Superior temporal gyrus (tissue), 1 donor: ENCODE results near the gene PRR27.

Experiments used
- DNase-seq: peaks from one replicate; pipeline ENCODE4 v3.0.0-alpha.2; 2016; ENCODE audit errors: extremely low spot score

Gene PRR27

DNA sequence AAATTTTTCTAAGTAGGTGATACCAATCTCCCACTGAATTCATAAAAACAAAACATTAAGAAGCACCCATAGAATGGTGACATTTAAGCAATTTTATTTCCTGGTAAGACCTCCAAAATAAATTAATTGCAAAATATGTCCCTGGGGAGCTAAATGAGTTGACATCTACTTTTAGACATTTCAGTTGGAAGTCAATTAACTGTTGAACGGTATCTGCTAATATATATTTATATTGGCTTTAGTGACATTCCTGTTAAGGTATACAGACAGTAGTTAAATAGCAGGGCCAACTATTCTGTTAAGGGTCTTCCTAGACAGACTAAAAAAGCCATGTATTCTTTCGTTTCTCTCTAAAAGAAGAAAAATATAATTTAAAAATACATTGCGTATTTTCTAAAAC, at the start of gene PRR27:
Gene PRR27 (plus strand): TSS at position 301 of the 400 bp plus-strand sequence. CDS start 139 bp downstream, outside the sequence.
- DNase-seq, result no peak

DNA sequence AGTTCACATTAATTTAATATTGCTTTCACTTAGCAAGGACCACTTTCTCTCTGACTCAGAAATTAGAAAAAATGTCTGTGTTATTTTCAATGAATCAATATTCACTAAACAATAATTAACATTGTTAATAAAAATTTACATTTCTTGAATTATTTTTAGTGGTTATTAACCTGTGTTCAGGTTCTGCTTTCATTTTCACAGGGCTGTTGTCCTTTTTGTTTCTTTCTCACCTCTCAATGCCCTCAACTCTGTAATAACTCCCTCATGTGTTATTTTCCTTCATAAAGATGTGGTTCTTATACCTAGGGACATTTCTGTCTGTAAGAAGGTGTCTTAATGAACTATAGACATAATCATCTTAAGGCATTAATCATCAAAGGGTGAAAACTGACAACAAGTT, 43.1 kb upstream of the PRR27 start:
- DNase-seq, result no peak

DNA sequence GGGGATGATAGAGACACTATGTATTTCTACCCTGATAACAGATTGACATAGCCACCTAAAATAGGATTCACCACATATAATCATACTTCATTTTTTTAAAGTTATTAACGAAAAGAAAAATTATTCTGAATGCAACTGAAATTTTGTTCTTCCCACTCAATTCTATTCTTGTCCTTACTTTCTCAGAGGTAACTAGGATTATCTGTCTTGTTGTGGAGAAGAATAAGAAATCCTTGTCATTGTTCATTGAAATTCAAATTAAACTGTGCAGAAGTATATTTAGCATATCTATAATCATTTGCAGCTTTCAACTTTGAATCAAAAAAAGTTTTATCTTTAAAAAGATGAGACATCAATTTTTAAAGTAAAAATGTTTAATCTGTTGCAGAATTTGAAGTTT, 40.4 kb upstream of the PRR27 start:
- no peak for DNase-seq

DNA sequence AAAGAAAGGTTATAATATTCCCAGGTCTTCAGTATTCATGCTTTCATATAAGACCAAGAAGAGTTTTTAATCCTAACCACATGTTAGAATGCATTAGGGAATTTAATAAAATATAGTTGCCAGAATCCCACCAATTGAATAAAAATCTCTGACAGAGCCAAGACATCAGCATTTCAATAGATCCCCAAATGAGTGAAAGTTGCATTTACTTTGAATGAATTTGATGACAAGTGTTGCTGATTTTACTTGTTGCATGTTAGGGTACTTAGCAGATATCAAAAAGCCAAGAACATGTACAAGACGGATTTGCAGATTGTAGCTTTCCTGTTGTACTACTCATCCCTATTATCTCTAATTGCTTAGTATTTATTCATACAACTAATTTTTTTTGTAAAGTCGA, 39.9 kb upstream of the PRR27 start:
- DNase-seq, result no peak

DNA sequence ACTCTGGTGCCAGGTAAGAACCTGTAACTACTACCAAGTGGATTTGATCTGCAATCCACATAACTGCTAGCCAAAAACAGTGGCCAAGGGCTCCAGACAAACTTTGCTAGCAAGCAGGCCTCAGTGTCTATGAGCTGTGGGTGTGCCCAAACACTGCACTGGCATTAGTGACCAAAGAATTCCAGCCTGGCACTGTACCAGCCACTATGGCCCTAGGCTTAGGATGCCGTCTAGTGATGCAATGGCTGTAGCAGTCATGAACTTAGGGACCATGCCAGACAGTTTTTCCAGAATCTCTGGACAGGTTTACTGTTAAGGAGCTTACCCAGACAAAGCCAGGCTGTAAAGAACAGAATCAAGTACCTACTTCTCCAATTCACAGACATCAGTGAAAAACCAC, 33.7 kb upstream of the PRR27 start:
- DNase-seq, result no peak

DNA sequence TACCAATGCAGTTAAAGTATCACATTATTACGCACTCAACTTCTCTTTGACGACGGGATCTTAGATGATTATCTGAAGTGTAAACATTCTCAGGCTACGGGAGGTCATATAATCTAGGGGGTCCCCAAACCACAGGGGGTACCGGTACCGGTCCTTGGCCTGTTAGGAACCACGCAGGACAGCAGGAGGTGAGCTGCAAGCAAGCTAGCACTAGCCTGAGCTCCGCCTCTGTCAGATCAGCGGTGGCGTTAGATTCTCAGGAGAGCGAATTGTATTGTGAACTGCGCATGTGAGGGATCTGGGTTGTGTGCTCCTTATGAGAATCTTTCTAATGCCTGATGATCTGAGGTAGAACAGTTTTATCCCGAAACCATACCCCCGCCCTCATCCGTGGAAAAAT, 20.6 kb upstream of the PRR27 start:
- no peak for DNase-seq

DNA sequence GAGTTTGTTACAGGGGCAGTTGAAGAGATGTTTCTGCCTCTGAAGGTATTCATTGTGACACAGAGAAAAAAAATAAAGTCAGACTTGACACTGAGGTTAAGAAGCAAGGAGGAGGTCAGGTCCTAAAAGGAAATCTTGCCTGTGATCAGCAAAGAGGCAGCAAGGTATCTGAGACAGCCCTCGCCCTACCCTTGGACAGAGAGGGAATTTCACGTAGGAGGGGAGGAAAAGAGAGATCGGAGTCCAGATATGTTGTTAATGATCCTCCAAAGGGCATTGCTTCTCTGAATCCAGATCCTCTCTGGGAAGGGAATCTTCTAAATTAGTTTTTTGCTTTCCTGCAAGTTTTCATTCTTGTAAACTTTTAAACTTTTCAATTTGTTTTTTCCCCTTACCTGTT, 15.3 kb upstream of the PRR27 start:
- no peak for DNase-seq

DNA sequence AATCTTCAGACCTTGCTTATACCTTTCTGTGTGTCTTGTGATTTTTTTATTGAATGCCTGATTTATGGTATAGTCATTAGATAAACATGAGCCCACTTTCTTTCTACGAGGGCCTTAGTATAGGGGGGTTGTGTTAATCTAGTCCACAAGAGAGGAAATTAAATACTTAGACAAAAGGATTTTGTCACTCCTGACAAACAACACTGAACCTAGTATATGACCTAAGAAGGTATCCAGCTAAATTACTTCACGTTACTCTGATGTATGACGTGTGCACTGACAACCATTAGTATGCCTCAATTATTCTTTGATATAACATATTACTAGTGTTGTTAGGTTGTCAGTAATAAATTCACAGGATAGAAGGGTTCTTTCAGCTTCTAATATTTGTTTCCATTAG, 2.8 kb upstream of the PRR27 start:
- no peak for DNase-seq

DNA sequence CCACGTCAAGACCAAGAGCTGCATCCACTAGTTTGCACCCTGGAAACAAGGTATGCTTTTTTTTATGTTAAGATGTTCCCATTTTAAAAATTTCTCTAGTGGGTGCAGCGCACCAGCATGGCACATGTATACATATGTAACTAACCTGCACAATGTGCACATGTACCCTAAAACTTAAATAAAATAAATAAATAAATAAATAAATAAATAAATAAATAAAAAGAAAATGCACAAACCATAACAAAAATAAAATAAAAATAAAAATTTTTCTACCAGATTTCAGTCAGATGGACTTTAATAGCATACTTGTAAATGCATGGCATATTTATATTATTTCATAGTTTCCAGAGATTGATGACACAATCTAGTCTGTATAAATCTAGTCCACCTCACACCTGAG, 1.9 kb upstream of the PRR27 start:
- no peak for DNase-seq

DNA sequence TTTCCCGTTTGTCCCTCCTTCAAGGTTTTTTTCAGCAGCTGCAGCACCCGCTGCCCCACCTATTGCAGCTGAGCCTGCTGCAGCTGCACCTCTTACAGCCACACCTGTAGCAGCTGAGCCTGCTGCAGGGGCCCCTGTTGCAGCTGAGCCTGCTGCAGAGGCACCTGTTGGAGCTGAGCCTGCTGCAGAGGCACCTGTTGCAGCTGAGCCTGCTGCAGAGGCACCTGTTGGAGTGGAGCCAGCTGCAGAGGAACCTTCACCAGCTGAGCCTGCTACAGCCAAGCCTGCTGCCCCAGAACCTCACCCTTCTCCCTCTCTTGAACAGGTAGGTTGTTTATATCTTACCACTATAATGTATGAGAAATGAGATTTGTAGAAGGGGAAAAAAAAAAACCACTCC, 4.5 kb downstream of the PRR27 start:
- no peak for DNase-seq

DNA sequence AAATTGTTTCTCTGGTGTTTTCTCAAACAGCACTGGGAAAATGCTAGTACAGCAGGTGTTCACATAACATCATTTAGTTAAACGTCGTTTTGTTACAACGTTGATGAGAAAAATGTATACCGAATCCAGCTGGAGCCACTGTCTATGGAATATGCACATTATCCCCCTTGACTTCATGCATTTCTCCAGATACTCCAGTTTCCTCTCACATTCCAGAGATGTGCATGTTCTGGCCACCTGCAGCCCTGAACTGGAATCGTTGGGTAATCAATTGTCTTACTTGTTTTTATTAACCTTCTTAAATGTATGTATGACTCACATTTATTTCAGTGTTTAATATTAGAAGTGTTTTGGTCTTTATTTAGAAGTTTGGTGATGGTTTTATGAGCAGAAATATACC, 23.1 kb downstream of the PRR27 start:
- no peak for DNase-seq

DNA sequence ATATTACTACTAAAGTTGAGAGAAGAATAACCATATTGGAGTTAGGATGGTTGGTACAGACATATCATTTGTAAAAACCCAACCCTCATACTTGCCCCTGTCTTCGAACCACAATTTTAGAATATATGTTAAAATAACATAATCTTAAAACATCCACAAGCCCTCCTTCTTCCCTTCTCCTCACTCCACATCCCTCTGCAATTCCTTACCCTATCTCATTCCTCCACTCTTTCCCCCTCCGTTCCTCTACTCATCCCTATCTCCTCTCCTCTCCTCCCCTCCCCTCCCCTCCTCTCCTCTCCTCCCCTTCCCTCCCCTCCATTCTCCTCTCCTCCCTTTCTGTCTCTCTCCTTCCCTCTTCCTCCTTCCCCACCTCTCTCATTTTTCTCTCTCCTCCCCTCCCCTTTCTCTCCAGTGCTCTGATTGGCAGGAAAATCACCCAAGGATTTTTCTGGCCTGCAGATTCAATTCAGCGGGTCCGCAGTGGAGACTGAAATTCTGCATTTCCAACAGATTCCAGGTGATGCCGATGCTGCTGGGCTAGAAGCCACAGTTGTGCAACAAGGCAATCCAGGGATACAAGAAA, 24.1 kb downstream of the PRR27 start:
- DNase-seq, result no peak

DNA sequence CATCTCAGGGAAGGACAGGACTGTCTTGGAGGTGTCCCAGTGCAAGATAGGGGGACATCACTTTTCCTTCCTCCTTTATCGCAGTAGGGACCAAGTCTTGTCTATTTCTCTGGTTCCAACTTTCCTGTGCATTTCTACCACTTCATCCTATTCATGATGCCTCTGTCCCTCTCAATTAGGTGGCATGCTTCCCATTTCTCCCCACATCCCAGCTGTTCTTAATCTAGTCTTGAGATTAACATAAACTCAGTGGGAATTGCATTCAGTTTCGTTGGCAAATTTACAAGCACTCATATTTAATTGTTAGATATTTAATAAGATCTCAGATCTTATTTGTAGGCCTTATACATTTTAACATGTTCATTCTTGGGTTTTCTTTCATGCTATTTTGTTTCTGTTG, 25.8 kb downstream of the PRR27 start:
- no peak for DNase-seq

DNA sequence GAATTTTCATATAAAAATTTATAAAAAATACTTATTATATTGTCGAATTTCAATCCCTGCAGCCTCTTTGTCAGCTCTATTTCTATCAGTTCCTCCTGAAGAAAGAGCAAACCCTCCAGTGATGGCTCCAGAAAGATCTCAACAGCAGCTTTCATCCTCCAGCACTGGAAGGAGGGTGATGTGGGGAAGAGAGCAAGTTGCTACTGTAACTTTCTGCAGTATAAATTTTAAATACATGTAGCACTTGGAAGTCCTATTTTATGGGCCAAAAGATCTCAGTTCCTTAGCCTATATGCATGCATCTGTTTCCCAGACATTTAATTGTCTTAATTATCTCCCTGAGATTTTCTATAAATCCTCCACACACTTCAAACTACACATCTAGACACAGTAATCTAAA, 27.8 kb downstream of the PRR27 start:
- no peak for DNase-seq

DNA sequence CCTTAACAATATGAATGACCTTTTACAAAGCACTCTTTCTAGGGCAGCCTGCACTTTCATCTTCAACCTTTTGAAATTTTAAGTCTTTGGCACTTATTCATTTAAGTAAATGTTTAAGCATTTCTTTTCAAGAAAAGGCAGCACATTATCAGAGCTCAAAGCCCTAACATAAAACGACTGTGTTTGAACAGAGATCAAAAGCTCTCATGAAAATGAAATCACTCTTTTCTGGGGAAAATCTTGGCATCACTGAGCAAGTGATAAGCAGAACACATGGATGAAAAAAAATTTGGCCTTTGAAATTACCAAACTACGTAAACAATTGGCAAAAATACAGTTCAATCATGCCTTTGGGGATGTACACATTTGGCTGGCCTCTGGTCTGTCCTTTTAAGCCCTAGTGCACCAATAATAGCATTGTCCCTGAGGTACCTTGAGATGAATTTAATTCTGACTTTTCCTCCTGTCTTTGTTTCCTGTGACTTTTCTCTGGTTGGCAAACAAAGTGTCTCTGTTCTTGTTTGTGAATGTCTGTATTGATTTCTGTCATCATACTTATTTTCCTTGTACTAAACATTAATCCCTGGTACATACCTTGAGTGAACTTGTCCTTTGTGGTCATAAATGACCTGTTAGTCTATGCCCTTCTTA, 28.6 kb downstream of the PRR27 start:
- DNase-seq, result no peak

DNA sequence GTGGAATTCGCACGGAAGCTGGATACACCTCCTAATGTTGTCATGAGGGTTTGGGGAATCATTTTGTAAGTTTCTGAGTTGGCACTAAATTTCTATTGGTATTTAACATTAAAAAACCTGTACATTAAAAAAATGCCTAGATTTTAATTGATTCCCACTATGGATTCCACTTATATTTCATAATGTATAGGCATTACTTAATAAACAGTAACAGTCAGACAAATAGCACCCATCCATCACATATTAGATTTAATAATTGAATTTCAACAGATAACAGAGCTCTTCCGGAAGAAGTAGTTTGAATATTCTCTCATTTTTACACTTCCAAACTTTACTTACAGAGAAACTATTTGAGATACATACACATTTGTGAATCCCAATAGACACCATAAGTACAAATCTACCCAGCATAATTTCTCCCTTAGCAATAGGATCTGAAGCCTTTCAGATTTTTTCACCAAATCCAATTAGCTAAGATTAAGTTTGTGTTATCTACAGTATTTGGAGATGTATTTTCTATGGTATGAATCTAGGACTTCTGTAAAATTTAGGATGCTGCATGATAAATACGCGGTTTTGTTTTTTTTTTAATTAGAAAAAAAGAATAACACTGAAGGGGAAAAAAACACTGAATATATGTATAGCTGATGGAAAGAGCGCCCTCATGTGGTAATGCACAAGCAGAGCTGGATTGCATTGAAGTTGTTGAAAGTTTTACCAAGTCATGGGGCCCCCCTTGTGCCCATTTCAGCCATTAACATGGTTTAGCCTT, 29.3 kb downstream of the PRR27 start:
- DNase-seq, result peak; percentile 29

DNA sequence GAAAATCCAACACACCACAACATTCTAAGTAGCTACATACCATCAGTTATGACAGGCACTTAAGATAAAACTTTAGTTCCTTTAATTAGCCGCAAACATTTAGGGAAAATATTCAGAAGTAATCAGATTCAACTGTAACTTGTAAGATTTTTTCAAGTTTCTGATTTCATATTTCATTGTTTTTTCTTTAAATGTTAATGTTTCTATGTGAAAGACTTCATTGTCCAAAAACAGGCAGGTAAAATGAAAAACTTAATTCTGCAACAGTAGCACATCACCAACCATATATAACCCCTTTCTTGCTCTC, 29.9 kb downstream of the PRR27 start:
- DNase-seq, result no peak

DNA sequence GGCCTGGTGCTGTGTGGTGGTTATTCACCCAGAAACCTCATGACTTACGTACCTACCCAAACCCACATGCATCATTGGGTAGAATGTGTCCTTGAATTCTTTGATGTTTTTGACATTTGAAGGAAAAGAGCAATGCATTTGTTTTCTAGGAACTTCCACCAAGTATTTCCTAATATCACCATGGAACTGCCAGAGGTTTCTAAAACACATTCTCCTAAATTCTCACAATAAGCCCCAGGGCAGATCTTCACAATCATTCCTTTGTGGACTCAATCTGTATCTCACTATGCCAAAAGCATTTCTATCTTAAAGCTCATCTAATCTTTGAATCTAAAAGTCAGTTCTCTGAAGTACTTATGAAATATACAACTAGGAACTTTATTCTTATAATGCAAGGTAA, 33.2 kb downstream of the PRR27 start:
- no peak for DNase-seq

DNA sequence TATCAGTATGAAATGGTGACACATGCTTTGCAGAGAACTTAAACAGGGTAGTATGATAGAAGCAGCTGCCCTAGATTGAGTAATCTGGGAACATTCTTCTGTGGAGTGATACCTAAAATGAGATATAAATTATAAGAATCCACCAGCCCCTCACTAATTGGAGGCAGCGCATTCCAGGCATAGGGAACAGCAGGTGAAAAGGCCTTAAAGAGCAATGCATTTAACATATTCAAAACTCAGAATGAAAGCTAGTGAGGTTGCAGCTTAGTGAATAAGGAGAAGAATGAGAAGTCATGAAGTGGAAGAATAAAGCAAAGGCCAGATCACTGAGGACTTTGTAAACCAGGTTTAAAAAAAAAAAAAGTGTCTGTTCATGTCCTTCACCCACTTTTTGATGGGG, 36.5 kb downstream of the PRR27 start:
- DNase-seq, result no peak

DNA sequence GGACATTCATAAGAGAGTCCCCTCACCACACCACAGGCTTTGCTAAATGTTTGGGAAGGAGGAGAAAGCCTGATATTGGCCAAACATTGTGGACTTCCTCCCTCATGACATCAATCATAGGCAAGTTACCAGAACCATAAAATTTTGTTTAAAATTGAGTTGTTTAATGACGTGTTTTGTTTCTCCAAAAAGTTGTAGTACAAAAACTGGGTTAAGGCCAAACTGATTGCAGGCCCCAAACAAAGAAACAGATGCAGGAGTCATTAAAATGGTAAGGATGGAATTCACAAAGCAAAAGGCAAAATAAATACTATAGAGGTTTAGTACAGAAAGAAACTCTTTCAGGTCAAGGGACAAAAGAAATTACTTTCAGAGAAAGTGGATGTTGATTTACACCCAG, 37.6 kb downstream of the PRR27 start:
- DNase-seq, result no peak

DNA sequence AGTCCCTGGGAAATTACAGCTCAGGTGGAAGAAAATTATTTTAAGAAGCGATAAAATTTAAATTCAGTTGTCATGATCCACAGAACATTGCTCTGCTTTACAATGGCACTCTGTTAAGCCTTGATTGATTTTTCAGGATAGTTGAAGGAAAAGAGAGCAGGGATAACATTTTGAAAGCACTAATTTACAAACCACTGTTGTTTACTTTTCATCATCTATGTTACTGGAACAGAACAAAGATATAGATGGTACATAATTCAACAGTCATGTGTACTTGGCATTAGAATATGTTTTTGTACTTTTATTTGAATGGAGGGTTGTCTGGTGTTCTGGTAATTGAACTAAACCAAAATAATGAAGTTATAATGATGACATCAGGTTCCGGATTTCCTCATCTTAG, 38.9 kb downstream of the PRR27 start:
- DNase-seq, result no peak

DNA sequence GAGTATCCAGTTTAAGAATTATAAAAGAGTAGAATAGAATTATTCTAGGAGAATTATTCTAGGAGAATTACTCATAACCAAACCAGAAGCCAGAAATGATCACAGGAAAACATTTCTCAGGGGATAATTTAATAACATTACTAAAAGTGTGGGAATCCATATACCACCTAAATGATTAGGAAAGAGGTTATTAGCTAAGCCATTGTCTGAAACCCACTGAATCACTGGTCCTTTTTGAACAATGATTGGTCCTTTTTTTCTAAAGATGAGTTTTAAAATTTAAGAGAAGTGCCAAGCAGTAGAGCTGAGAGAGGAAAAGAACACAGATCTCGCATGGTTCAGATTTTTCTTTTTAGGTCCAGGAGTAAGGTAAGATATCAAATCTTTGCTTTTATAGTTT, 41.4 kb downstream of the PRR27 start, which contains the start of gene ODAM:
Gene ODAM (plus strand): TSS at position 301 of the 400 bp plus-strand sequence. CDS start 819 bp downstream, outside the sequence.
- DNase-seq, result no peak

DNA sequence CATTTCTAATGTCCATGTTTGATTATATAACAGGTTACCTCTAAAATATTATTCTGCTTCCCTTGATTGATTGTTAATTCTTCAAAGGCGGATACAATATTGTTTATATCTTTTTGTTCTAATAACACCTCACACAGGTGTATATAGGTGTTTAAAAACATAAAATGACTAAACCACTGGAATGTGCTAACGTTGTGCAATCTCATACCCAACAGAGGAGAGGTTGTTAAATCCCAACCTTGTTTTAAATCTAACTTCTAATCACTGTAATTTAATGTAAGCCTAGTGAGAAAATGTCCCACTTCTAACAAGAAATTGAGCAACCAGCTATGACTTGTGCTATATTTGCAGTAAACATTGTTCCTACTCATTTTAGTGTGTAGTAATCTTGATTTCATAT, 42.8 kb downstream of the PRR27 start:
- no peak for DNase-seq
